OCI-LY3 (cell line): ENCODE results near the gene PRKD3.

ENCODE experiments used
- EZH2phosphoT487 ChIP-seq: fragments of 200-600 bp; shearing (Covaris generic); IDR thresholded peaks from 2 replicates; pipeline ENCODE4 v1.6.1; 2018; ENCODE audit warnings: antibody characterized with exemption, mixed run types, low read depth
- TF ChIP-seq, protein P1 (sequence below): fragments of 200-600, 300-600 bp; sonication (generic); IDR thresholded peaks from 2 replicates; pipeline ENCODE4 v1.5.1; 2014; ENCODE audit warnings: antibody characterized with exemption, low read length, low read depth

DNA sequence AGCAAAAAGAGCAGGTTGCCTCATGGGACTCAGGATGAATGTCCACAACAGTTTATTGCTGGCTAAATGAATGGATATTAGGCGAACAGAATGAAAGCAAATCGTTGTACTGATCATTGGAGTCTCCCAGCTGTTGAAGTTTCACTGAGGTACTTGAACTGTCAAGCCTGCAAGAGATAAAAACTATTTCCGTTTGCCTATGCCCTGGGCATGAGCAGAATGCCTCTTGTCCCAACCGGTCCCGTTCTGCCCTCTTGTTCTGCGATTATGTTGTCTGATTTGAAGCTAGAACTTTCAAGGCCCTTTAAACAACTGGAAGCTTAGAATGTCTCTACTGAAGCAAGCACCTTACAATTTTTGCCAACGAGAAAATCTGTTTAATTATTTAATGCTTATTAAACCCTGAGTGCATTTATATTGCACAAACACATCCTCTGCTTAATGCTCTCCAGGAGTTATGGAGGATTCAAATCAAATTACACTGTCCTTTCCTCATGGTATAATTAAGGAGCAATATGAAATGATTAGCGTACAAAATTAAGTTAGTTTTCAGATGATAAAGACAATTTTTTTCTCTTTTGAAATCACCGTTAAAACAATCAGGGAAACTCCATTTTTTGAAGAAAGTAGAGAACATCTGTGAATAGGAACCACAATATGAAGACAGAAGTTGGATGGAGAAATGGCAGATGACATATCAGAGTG, 37.5 kb upstream of the PRKD3 start:
- TF ChIP-seq, protein P1, sequence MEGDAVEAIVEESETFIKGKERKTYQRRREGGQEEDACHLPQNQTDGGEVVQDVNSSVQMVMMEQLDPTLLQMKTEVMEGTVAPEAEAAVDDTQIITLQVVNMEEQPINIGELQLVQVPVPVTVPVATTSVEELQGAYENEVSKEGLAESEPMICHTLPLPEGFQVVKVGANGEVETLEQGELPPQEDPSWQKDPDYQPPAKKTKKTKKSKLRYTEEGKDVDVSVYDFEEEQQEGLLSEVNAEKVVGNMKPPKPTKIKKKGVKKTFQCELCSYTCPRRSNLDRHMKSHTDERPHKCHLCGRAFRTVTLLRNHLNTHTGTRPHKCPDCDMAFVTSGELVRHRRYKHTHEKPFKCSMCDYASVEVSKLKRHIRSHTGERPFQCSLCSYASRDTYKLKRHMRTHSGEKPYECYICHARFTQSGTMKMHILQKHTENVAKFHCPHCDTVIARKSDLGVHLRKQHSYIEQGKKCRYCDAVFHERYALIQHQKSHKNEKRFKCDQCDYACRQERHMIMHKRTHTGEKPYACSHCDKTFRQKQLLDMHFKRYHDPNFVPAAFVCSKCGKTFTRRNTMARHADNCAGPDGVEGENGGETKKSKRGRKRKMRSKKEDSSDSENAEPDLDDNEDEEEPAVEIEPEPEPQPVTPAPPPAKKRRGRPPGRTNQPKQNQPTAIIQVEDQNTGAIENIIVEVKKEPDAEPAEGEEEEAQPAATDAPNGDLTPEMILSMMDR, result no peak
- TF ChIP-seq EZH2phosphoT487, result no peak
